SK-N-DZ (cell line): ENCODE data around the gene SPAG4.
A peak's percentile ranks its signal among the peaks of the same experiment; 100 is the strongest.

Experiments
- DNase-seq: peaks from one replicate; pipeline ENCODE4 v3.0.0-alpha.2; 2015; ENCODE audit warnings: low spot score
- small RNA-seq, 2 experiments: library from RNA; depleted of rRNA; stranded (forward); fragments of <200 nt; gene quantifications; one replicate each; pipeline ENCODE3, GENCODE V24; 2014

The SPAG4 gene

GRCh38 chr20:35652641-35653429 is 37.2 kb downstream of the SPAG4 start:
- DNase-seq, result no peak

- DNase-seq, result no peak
Observed at GRCh38 chr20:35653430-35653734, 37.8 kb downstream of the SPAG4 start.

GRCh38 chr20:35653893-35654292 is 38.3 kb downstream of the SPAG4 start:
- DNase-seq, result no peak

- no peak for DNase-seq
Observed at GRCh38 chr20:35654415-35654814, 38.8 kb downstream of the SPAG4 start.

GRCh38 chr20:35657271-35657670 is 41.6 kb downstream of the SPAG4 start:
- no peak for DNase-seq

- no peak for DNase-seq
Observed at GRCh38 chr20:35660122-35660937, 44.7 kb downstream of the SPAG4 start.

- DNase-seq, result no peak
Observed at GRCh38 chr20:35661053-35661452, 45.4 kb downstream of the SPAG4 start.

- no peak for DNase-seq
Observed at GRCh38 chr20:35661908-35662307, 46.3 kb downstream of the SPAG4 start.

- no peak for DNase-seq
Observed at GRCh38 chr20:35662551-35662950, 46.9 kb downstream of the SPAG4 start.

GRCh38 chr20:35663516-35664465 is 48.2 kb downstream of the SPAG4 start:
- DNase-seq, result peak; percentile 92

GRCh38 chr20:35664466-35665206 is 49.0 kb downstream of the SPAG4 start, which contains the start of the genes CPNE1 and RBM12:
TSS of gene CPNE1 (minus strand) at chr20:35664900. CDS start at chr20:35632923, 31,977 bp downstream.
TSS of gene RBM12 (minus strand) at chr20:35664900. CDS start at chr20:35655322, 9,578 bp downstream.
- peak; percentile 98 for DNase-seq

- no peak for DNase-seq
Observed at GRCh38 chr20:35665949-35666288, 50.3 kb downstream of the SPAG4 start.

- DNase-seq, result no peak
Observed at GRCh38 chr20:35669221-35669620, 53.6 kb downstream of the SPAG4 start.

GRCh38 chr20:35669681-35670080 is 54.1 kb downstream of the SPAG4 start:
- no peak for DNase-seq

Small RNA genes within 50 kb of the gene (small RNA-seq; reads per million reads assigned to genes)
- 0 to 0.04 reads per million in 2 experiments for gene RNU6-759P
- gene RPL37P1, result 0 to 0.09 reads per million in 2 experiments
